Activated naive CD4-positive, alpha-beta T cell treated with anti-CD3 and anti-CD28 coated beads for 36 hours (primary cell): ENCODE data around the gene NUDT8. TPM values are rescaled to one million over a fixed set of nuclear protein-coding genes. Genes with fewer than 3 reads are reported as not detected.

Experiments
- CTCF ChIA-PET: fragments of 350-600 bp; sonication (Branson Sonifier 250); formaldehyde crosslinking; loops from one replicate; lab custom pipeline; 2021; ENCODE audit warnings: antibody characterized with exemption; lab: Charles Lee
- DNase-seq: peaks from one replicate; pipeline ENCODE4 v3.0.0-alpha.2; 2020
- H3K27ac Mint-ChIP-seq: one replicate; pipeline ENCODE4 v1.8.0; 2021; ENCODE audit warnings: mild to moderate bottlenecking, mixed read lengths
- H3K27me3 Mint-ChIP-seq: one replicate; pipeline ENCODE4 v1.8.0; 2021; ENCODE audit warnings: low read depth, mixed read lengths
- H3K36me3 Mint-ChIP-seq: one replicate; pipeline ENCODE4 v1.8.0; 2021; ENCODE audit warnings: low read depth, mixed read lengths
- H3K4me1 Mint-ChIP-seq: one replicate; pipeline ENCODE4 v1.8.0; 2021; ENCODE audit warnings: low read depth, mixed read lengths
- H3K4me3 Mint-ChIP-seq: one replicate; pipeline ENCODE4 v1.8.0; 2021; ENCODE audit warnings: mild to moderate bottlenecking, moderate library complexity, mixed read lengths
- H3K9me3 Mint-ChIP-seq: one replicate; pipeline ENCODE4 v1.8.0; 2021; ENCODE audit warnings: mixed read lengths
- intact Hi-C: fragments of 100-400 bp; cut with micrococcal nuclease; formaldehyde crosslinking; loops from one replicate; pipeline ENCODE4 v1.15.1; 2023
- total RNA-seq, 2 experiments: library from RNA; stranded (reverse); gene quantifications; one replicate each; pipeline ENCODE4 v1.2.3, GENCODE V29; 2021

Gene NUDT8
- total RNA-seq, 2 experiments from 2014 or later: 29.7 to 30.4 TPM

DNA sequence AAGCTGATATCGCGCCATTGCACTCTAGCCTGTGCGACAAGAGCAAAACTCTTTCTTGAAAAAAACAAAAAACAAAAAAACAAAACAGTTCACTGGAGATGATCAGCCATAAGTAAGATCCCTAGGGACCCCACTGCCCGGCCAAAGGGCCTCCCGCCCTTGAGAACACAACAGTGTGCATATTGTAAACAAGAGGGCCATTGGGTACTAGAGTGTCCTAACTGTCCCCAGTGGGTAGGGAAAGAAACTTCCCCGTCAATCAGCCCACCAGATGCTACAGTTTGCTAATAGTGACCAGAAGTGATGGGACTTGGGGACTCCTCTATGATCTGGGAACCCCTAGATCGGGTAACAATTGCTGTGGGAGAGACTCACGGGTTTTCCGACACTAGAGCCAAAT, 24.5 kb upstream of the NUDT8 start:
- CTCF ChIA-PET: interaction anchor here (0.9 kb wide), 1 partner anchor 8 kb away, joined by 3 read pairs; no protein-coding TSS in a partner anchor
- H3K36me3 Mint-ChIP-seq: no peaks in the 10 kb centered on the region

DNA sequence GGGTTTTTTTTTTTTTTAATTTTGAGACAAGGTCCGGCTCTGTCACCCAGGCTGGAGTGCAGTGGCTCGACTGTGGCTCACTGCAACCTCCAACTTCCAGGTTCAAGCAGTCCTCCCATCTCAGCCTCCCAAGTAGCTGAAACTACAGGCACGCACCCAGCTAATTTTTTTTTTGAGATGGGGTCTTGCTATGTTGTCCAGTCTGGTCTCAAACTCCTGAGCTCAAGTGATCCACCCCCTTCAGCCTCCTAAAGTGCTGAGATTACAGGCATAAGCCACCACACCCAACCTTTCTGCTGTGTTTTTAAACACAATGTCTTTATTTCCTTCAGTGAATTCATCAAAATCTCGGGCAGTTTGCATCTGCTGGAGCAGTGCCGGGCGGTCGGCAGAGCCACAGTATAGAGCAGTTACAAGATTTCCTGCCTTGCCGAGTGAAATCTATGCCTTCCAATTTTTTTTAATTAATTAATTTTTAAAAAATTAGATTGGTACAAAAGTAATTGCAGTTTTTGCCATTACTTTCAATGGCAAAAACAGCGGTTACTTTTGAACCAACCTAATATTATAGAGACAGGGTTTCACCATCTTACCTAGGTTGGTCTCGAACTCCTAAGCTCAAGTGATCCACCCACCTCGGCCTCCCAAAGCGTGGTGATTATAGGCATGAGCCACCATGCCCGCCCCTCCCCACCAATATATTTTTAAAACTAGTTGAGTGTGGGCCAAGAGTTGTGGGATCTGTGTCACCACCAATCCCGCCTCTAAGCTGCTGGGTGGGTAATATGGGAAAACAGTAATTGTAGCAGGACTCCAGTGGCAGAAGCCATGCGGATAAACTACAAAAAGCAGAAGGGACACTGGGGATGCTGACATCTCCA, 23.5 kb upstream of the NUDT8 start:
- CTCF ChIA-PET: no interaction called here
- Mint-ChIP-seq H3K4me3 (no peak overlapping the region), H3K27ac (no peak overlapping the region), H3K9me3 (peaks cover 5% of the 10 kb centered on the region), H3K4me1 (peaks cover 21% of the 10 kb centered on the region), H3K36me3 (no peaks in the 10 kb centered on the region), H3K27me3 (no peaks in the 10 kb centered on the region)
- intact Hi-C loops: no loop called here
- DNase-seq: no peak

More for the DNA sequence above, 24.5 kb upstream of the NUDT8 start:
- intact Hi-C loops: no loop called here
- Mint-ChIP-seq H3K27me3 (no peaks in the 10 kb centered on the region), H3K4me3 (no peak overlapping the region), H3K9me3 (peaks cover 5% of the 10 kb centered on the region), H3K27ac (no peak overlapping the region), H3K4me1 (peaks cover 21% of the 10 kb centered on the region)
- no peak for DNase-seq

- intact Hi-C loops: no loop called here
- Mint-ChIP-seq H3K27me3 (no peaks in the 10 kb centered on the region), H3K4me3 (no peak overlapping the region), H3K4me1 (peaks cover 21% of the 10 kb centered on the region), H3K36me3 (no peaks in the 10 kb centered on the region), H3K9me3 (peaks cover 5% of the 10 kb centered on the region), H3K27ac (no peak overlapping the region)
- CTCF ChIA-PET: interaction anchor here (1.2 kb wide), 1 partner anchor 38 kb away, joined by 6 read pairs; no protein-coding TSS in a partner anchor
- no peak for DNase-seq
Measured at GRCh38 chr11:67651976-67652781, 22.4 kb upstream of the NUDT8 start.

DNA sequence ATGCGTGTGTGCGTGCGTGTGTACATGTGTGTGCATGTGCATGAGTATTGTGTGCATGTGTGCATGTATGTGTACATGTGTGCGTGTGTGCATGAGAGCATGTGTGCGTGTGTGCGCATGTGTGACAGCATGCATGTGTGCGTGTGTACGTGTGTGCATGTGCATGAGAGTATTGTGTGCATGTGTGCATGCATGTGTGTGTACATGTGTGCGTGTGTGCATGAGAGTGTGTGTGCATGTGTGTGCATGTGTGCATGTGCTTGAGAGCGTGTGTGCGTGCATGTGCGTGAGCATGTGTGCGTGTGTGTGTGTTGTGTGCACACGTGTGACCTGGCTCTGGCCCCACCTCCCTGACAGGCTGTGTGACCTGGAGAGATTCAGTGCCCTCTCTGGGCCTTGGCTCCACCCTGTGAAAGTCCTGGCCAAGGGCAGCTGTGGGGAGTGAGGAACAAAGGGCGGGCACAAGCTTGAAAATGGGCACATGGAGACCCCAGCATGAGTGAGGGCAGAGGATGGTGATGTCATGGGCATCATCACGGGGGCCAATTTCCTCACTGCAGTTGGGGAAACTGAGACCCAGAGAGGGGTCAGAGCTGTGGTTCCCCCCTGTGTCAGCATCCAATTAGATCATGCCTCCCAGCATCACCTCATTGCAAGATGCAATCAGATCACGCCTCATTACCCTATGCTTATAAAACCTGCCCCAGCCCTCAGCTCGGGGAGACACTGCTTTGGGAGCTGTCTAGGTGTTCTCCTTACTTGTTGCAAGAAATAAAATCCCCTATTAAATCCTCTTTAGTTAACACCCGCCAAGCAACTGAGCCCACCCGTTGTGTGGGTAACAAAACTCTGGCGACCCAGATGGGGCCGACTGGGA, 20.1 kb upstream of the NUDT8 start:
- intact Hi-C loops: loop anchor here (5.0 kb wide), 1 partner anchor 77 kb away; no protein-coding TSS in a partner anchor
- CTCF ChIA-PET: interaction anchor here (0.6 to 1.9 kb wide), 4 partner anchors 10 to 35 kb away, joined by 4 to 10 read pairs (median 5); partner anchors contain the start of gene NUDT8
- Mint-ChIP-seq H3K4me1 (peaks cover 32% of the 10 kb centered on the region), H3K9me3 (no peaks in the 10 kb centered on the region), H3K27me3 (peaks cover 2% of the 10 kb centered on the region), H3K4me3 (peak overlapping the region; percentile 79), H3K36me3 (no peaks in the 10 kb centered on the region), H3K27ac (peak overlapping the region; percentile 76)
- DNase-seq: no peak

- H3K4me1 Mint-ChIP-seq: peaks cover 32% of the 10 kb centered on the region
- no peaks in the 10 kb centered on the region for H3K36me3 Mint-ChIP-seq
- DNase-seq: no peak
- no peak overlapping the region for H3K27ac Mint-ChIP-seq
- H3K27me3 Mint-ChIP-seq: peaks cover 2% of the 10 kb centered on the region
- intact Hi-C loops: loop anchor here (1.0 to 5.0 kb wide), 2 partner anchors 10 to 78 kb away; no protein-coding TSS in a partner anchor
- no peak overlapping the region for H3K4me3 Mint-ChIP-seq
- CTCF ChIA-PET: interaction anchor here (0.9 to 1.9 kb wide), 5 partner anchors 9 to 65 kb away, joined by 3 to 12 read pairs (median 4); partner anchors contain the start of gene TBX10
- H3K9me3 Mint-ChIP-seq: no peaks in the 10 kb centered on the region
Measured at GRCh38 chr11:67648796-67649613, 19.3 kb upstream of the NUDT8 start.

- peak; percentile 69 for DNase-seq
- Mint-ChIP-seq H3K27ac (no peak overlapping the region), H3K27me3 (peaks cover 2% of the 10 kb centered on the region), H3K9me3 (no peaks in the 10 kb centered on the region), H3K4me3 (no peak overlapping the region), H3K4me1 (peaks cover 32% of the 10 kb centered on the region), H3K36me3 (no peaks in the 10 kb centered on the region)
- intact Hi-C loops: loop anchor here (1.0 to 5.0 kb wide), 2 partner anchors 11 to 79 kb away; no protein-coding TSS in a partner anchor
- CTCF ChIA-PET: interaction anchor here (0.8 to 1.9 kb wide), 6 partner anchors 9 to 303 kb away, joined by 3 to 12 read pairs (median 4); partner anchors contain the start of gene TBX10
Measured at GRCh38 chr11:67648140-67648795, 18.5 kb upstream of the NUDT8 start.

DNA sequence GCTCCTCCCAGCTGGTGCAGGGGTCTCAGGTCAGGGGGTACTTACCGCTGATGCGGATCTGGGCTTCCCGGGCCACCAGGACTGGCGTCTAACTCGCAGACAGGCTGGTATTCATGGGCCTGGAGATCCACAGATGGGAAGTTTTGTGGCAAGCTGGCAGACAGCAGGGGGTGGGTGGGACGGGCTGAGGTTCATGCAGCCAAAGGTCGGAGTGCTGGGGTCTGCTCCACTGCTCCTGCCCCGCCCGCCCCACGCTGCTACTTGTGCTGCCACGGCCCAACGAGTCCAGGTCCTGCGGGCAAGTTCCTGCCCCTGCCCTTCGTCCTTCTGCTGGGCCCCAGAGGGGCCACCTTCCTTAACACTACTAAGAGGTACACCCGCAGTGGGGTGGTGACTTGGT, 17.7 kb upstream of the NUDT8 start:
- Mint-ChIP-seq H3K4me1 (peaks cover 32% of the 10 kb centered on the region), H3K27ac (no peak overlapping the region), H3K36me3 (no peaks in the 10 kb centered on the region), H3K27me3 (peaks cover 2% of the 10 kb centered on the region), H3K4me3 (no peak overlapping the region), H3K9me3 (no peaks in the 10 kb centered on the region)
- no peak for DNase-seq
- intact Hi-C loops: loop anchor here (5.0 kb wide), 1 partner anchor 80 kb away; no protein-coding TSS in a partner anchor
- CTCF ChIA-PET: interaction anchor here (0.7 to 1.9 kb wide), 3 partner anchors 11 to 302 kb away, joined by 3 to 12 read pairs (median 3); no protein-coding TSS in a partner anchor

- Mint-ChIP-seq H3K27me3 (peaks cover 2% of the 10 kb centered on the region), H3K27ac (no peak overlapping the region), H3K4me1 (peaks cover 32% of the 10 kb centered on the region), H3K36me3 (no peaks in the 10 kb centered on the region), H3K4me3 (no peak overlapping the region), H3K9me3 (no peaks in the 10 kb centered on the region)
- DNase-seq: peak; percentile 60
- CTCF ChIA-PET: interaction anchor here (0.8 to 1.8 kb wide), 7 partner anchors 8 to 211 kb away, joined by 3 to 7 read pairs (median 3); partner anchors contain the start of gene NUDT8
- intact Hi-C loops: loop anchor here (5.0 kb wide), 1 partner anchor 81 kb away; no protein-coding TSS in a partner anchor
Measured at GRCh38 chr11:67646535-67647336, 17.0 kb upstream of the NUDT8 start.

DNA sequence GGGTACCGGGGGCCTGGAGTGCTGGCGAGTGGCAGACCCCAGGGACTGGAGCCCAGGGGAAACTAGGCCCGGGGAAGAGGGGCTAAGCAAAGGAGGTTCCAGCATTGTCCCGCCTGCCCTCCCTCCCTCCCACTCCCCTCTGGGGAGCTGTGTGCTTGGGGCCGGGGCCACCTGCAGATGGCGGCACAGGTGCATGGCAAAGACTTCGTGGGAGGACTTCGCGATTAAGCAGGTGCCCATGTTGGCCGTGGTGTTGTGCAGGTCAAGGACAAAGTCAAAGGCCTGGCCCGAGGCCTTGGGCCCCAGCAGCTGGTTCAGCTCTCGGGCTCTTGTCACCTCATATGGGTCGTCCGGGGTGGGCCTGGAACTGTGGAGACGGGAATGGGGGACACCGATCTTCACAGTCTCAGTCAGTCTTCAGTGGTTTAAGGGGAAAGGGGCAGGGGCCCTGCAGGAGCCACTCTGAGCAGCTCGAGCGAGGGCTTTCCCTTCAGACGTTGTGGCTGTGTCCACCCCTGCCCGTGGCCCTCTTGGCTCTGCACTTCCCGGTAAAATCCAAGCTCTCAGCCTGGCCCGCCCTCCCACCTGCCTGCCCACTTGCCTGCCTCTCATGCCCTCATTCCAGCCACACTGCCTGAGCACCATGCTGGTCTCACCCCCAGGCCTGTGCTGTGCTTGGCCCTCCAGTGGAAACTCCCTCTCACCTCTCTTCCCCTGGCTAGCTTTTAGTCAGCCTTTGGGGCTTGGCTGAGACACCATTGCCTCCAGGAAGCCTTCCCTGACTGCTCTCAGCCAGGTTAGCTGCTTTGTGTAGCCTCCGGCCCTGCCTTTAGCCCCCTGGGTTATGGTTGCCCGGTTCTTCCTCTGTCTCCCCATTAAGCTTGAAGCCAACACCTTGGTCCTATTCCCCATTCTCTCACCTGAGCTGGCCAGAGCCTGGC, 16.1 kb upstream of the NUDT8 start:
- intact Hi-C loops: loop anchor here (5.0 kb wide), 1 partner anchor 82 kb away; no protein-coding TSS in a partner anchor
- Mint-ChIP-seq H3K4me1 (peaks cover 32% of the 10 kb centered on the region), H3K36me3 (no peaks in the 10 kb centered on the region), H3K27ac (no peak overlapping the region), H3K27me3 (peaks cover 2% of the 10 kb centered on the region), H3K4me3 (no peak overlapping the region), H3K9me3 (no peaks in the 10 kb centered on the region)
- no peak for DNase-seq
- CTCF ChIA-PET: interaction anchor here (0.8 to 1.8 kb wide), 7 partner anchors 9 to 238 kb away, joined by 3 to 7 read pairs (median 3); partner anchors contain the start of gene NUDT8
